GM19455 (cell line): ENCODE data around the gene CEACAM7.
"Not testable (repeated sequence)": the region's sequence is repeated elsewhere in the genome, so short reads cannot be mapped to it uniquely, and the experiment has no call there.

ENCODE experiments used
- ATAC-seq: cut with Tn5 transposase; IDR thresholded peaks from one replicate; pipeline ENCODE4 v1.9.1; 2021; ENCODE audit not compliant: unreplicated experiment

Gene CEACAM7

GRCh38 chr19:41657157-41657556, 30.9 kb downstream of the CEACAM7 start:
- ATAC-seq: no peak

- ATAC-seq: not testable (repeated sequence)
Observed at GRCh38 chr19:41656756-41657155, 31.3 kb downstream of the CEACAM7 start.

- ATAC-seq: no peak
Observed at GRCh38 chr19:41652250-41652649, 35.8 kb downstream of the CEACAM7 start.

GRCh38 chr19:41649827-41650226, 38.2 kb downstream of the CEACAM7 start:
- no peak for ATAC-seq

- no peak for ATAC-seq
Observed at GRCh38 chr19:41646589-41647204, 41.4 kb downstream of the CEACAM7 start.

GRCh38 chr19:41641879-41642485, 46.1 kb downstream of the CEACAM7 start:
- no peak for ATAC-seq

GRCh38 chr19:41638641-41639081, 49.4 kb downstream of the CEACAM7 start:
- no peak for ATAC-seq

- ATAC-seq: no peak
Observed at GRCh38 chr19:41637484-41637883, 50.6 kb downstream of the CEACAM7 start.

GRCh38 chr19:41627966-41628675, 59.9 kb downstream of the CEACAM7 start:
- no peak for ATAC-seq

GRCh38 chr19:41626877-41627276, 61.2 kb downstream of the CEACAM7 start, which contains the start of gene CEACAM4:
TSS of gene CEACAM4 (minus strand) at chr19:41627074. CDS start at chr19:41626963, 111 bp downstream.
- ATAC-seq: no peak

GRCh38 chr19:41626278-41626677, 61.8 kb downstream of the CEACAM7 start:
- no peak for ATAC-seq

GRCh38 chr19:41624937-41625336, 63.1 kb downstream of the CEACAM7 start:
- ATAC-seq: no peak

GRCh38 chr19:41624515-41624914, 63.6 kb downstream of the CEACAM7 start:
- no peak for ATAC-seq

- no peak for ATAC-seq
Observed at GRCh38 chr19:41623360-41623759, 64.7 kb downstream of the CEACAM7 start.
